ENCODE data around the gene RAB11FIP3. TPM values are rescaled to one million over a fixed set of nuclear protein-coding genes. Genes with fewer than 3 reads are reported as not detected.
A peak's percentile ranks its signal among the peaks of the same experiment; 100 is the strongest.

RAB11FIP3 gene
- total and polyA plus RNA-seq, 2 of the 13 experiments (the other 11 are each of a cell fraction or from before 2014, with no cell fraction given), result 34.3 to 57.6 TPM

DNA sequence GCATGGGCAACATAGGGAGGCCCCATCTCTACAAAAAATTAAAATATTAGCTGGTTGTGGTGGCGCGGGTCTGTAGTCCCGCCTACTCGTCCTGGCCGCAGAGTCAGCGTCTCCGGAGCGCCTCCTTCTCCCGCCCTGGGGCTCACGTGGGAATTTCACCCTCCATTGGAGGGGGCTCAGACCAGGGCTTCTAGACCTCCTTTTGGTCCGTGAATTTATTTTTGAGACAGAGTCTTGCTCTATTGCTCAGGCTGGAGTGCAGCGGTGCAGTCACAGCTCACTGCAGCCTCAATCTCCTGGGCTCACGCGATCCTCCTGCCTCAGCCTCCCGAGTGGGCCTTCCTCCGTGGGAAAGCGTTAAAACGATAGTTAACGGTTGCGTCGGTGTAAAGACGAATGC, 28.8 kb upstream of the RAB11FIP3 start (continued):
- TF ChIP-seq, protein P1, sequence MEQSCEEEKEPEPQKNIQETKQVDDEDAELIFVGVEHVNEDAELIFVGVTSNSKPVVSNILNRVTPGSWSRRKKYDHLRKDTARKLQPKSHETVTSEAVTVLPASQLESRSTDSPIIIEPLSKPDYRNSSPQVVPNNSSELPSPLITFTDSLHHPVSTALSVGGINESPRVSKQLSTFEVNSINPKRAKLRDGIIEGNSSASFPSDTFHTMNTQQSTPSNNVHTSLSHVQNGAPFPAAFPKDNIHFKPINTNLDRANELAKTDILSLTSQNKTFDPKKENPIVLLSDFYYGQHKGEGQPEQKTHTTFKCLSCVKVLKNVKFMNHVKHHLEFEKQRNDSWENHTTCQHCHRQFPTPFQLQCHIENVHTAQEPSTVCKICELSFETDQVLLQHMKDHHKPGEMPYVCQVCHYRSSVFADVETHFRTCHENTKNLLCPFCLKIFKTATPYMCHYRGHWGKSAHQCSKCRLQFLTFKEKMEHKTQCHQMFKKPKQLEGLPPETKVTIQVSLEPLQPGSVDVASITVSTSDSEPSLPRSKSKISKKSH (CRISPR knock-in tag; IDR thresholded peaks at IDR 0.05; ENCODE audit: borderline replicate concordance), result no peak
- TF ChIP-seq, protein P2, sequence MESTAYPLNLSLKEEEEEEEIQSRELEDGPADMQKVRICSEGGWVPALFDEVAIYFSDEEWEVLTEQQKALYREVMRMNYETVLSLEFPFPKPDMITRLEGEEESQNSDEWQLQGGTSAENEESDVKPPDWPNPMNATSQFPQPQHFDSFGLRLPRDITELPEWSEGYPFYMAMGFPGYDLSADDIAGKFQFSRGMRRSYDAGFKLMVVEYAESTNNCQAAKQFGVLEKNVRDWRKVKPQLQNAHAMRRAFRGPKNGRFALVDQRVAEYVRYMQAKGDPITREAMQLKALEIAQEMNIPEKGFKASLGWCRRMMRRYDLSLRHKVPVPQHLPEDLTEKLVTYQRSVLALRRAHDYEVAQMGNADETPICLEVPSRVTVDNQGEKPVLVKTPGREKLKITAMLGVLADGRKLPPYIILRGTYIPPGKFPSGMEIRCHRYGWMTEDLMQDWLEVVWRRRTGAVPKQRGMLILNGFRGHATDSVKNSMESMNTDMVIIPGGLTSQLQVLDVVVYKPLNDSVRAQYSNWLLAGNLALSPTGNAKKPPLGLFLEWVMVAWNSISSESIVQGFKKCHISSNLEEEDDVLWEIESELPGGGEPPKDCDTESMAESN (CRISPR knock-in tag; conservative IDR thresholded peaks at IDR 0.05), result no peak
- TF ChIP-seq ZNF143 (CRISPR knock-in tag; IDR thresholded peaks at IDR 0.05) (no peak), ZNF574 (CRISPR knock-in tag; IDR thresholded peaks at IDR 0.05) (no peak), YEATS2 (CRISPR knock-in tag; IDR thresholded peaks at IDR 0.05; ENCODE audit: borderline replicate concordance) (no peak), RBM22 (optimal IDR thresholded peaks at IDR 0.05; ENCODE audit: low read length) (no peak), SALL1 (CRISPR knock-in tag; IDR thresholded peaks at IDR 0.05) (peak; percentile 53), ZNF720 (CRISPR knock-in tag; IDR thresholded peaks at IDR 0.05) (no peak), ZNF530 (CRISPR knock-in tag; IDR thresholded peaks at IDR 0.05; ENCODE audit: low read depth) (no peak), FOXK1 (CRISPR knock-in tag; IDR thresholded peaks at IDR 0.05; ENCODE audit: borderline replicate concordance, low read depth) (no peak), SRSF9 (IDR thresholded peaks at IDR 0.05; ENCODE audit: borderline replicate concordance, insufficient read depth, low read depth, low read length, poor library complexity, severe bottlenecking) (no peak), MATR3 (CRISPR knock-in tag; IDR thresholded peaks at IDR 0.05) (no peak), REPIN1 (CRISPR knock-in tag; IDR thresholded peaks at IDR 0.05; ENCODE audit: borderline replicate concordance, low read depth) (no peak), ZNF460 (CRISPR knock-in tag; IDR thresholded peaks at IDR 0.05; ENCODE audit: borderline replicate concordance) (no peak), MED1 (CRISPR knock-in tag; IDR thresholded peaks at IDR 0.05) (0 out of 2 replicates have a peak, but pooled peaks have one; percentile 22), DPF2 (CRISPR knock-in tag; IDR thresholded peaks at IDR 0.05; ENCODE audit: borderline replicate concordance, low read depth) (no peak), ZSCAN29 (CRISPR knock-in tag; conservative IDR thresholded peaks at IDR 0.05) (no peak), IKZF1 (IDR thresholded peaks at IDR 0.05) (no peak), ARNTL (CRISPR knock-in tag; IDR thresholded peaks at IDR 0.05) (no peak), TRIM24 (CRISPR knock-in tag; IDR thresholded peaks at IDR 0.05) (no peak), ZNF138 (CRISPR knock-in tag; IDR thresholded peaks at IDR 0.05; ENCODE audit: low read depth) (no peak), TAF15 (IDR thresholded peaks at IDR 0.05; ENCODE audit: low read depth, low read length, poor library complexity, severe bottlenecking) (no peak)
- TF ChIP-seq, protein P3, sequence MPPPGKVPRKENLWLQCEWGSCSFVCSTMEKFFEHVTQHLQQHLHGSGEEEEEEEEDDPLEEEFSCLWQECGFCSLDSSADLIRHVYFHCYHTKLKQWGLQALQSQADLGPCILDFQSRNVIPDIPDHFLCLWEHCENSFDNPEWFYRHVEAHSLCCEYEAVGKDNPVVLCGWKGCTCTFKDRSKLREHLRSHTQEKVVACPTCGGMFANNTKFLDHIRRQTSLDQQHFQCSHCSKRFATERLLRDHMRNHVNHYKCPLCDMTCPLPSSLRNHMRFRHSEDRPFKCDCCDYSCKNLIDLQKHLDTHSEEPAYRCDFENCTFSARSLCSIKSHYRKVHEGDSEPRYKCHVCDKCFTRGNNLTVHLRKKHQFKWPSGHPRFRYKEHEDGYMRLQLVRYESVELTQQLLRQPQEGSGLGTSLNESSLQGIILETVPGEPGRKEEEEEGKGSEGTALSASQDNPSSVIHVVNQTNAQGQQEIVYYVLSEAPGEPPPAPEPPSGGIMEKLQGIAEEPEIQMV (CRISPR knock-in tag; IDR thresholded peaks at IDR 0.05; ENCODE audit: low read depth), result peak; percentile 47; the same call in 1 of the 2 replicates
